GM12878 (cell line): Measurements from ENCODE around the gene ZNF775. TPM values are rescaled to one million over a fixed set of nuclear protein-coding genes. Genes with fewer than 3 reads are reported as not detected.

Experiments used
- ATAC-seq: fragments of 200-7000 bp; cut with Tn5 transposase; 3 replicates; pipeline ENCODE4 v1.9.1; 2020; ENCODE audit warnings: mild to moderate bottlenecking, moderate library complexity
- BruUV-seq: library from RNA; stranded (reverse); fragments of 400-500 nt; replicated peaks from 2 replicates; lab custom pipeline; 2021; lab: Mats Ljungman, UMichigan
- CTCF ChIA-PET: fragments of 300-600 bp; sonication (Branson Sonifier 250); formaldehyde crosslinking; extraction: SDS; loops from one replicate; lab custom pipeline; 2021; ENCODE audit warnings: inconsistent platforms; lab: Yijun Ruan, JAX
- POLR2A ChIA-PET: fragments of 350-600 bp; formaldehyde crosslinking; extraction: SDS; loops from one replicate; lab custom pipeline; 2021; ENCODE audit warnings: inconsistent platforms; lab: Charles Lee
- RAD21 ChIA-PET: fragments of 300-600 bp; sonication (Branson Sonifier 250); formaldehyde crosslinking; loops from one replicate; lab custom pipeline; 2023; ENCODE audit warnings: antibody characterized with exemption; ENCODE audit not compliant: unreplicated experiment; lab: Charles Lee
- SMC1A ChIA-PET: fragments of 300-600 bp; sonication (Branson Sonifier 250); formaldehyde crosslinking; loops from one replicate; lab custom pipeline; 2023; ENCODE audit not compliant: unreplicated experiment, uncharacterized antibody; lab: Charles Lee
- DNase-seq: peaks from one replicate; pipeline ENCODE4 v3.0.0-alpha.2; 2011; ENCODE audit warnings: low read depth, low spot score
- FAIRE-seq: peaks from 3 replicates; lab custom pipeline; 2011; peaks lifted over from hg19 to GRCh38; lab: Jason Lieb, UNC
- H2AFZ ChIP-seq: 2 replicates; pipeline ENCODE4 v1.6.0; 2011; ENCODE audit warnings: low read depth, low read length, control low read depth; ENCODE audit not compliant: control insufficient read depth
- H3K27ac ChIP-seq: 2 replicates; pipeline ENCODE4 v1.5.1; 2011; ENCODE audit warnings: control low read depth; ENCODE audit not compliant: control insufficient read depth, insufficient read depth
- H3K27me3 ChIP-seq, 2 experiments: replicated peaks in 1 of 2; 2 replicates each; pipeline versions ENCODE4 v1.6.0 to v1.6.1; 2011; ENCODE audit warnings: low read length in 1 of 2; ENCODE audit not compliant: control insufficient read depth in 2 of 2, insufficient read depth in 2 of 2
- H3K36me3 ChIP-seq, 2 experiments: 2 replicates each; pipeline ENCODE4 v1.5.1; 2011; ENCODE audit warnings: low read length in 1 of 2; ENCODE audit not compliant: control insufficient read depth in 2 of 2, insufficient read depth in 2 of 2
- H3K4me1 ChIP-seq: 2 replicates; pipeline ENCODE4 v1.6.1; 2011; ENCODE audit warnings: mild to moderate bottlenecking, low read length, moderate library complexity, mixed read lengths; ENCODE audit not compliant: control insufficient read depth, insufficient read depth
- H3K4me2 ChIP-seq: 2 replicates; pipeline ENCODE4 v1.6.0; 2011; ENCODE audit warnings: control low read depth; ENCODE audit not compliant: control insufficient read depth, insufficient read depth
- H3K4me3 ChIP-seq: fragments of 200-600 bp; sonication (generic); 2 replicates; pipeline ENCODE4 v1.5.1; 2016
- H3K79me2 ChIP-seq: 2 replicates; pipeline ENCODE4 v1.6.0; 2011; ENCODE audit warnings: low read length; ENCODE audit not compliant: control insufficient read depth, insufficient read depth
- H3K9ac ChIP-seq: 2 replicates; pipeline ENCODE4 v1.8.0; 2011; ENCODE audit warnings: low read length, control low read depth, mixed read lengths; ENCODE audit not compliant: control insufficient read depth, insufficient read depth
- H3K9me3 ChIP-seq: replicated peaks from 3 replicates; pipeline ENCODE4 v1.5.1; 2011; ENCODE audit warnings: mild to moderate bottlenecking, low read length; ENCODE audit not compliant: control insufficient read depth, insufficient read depth
- H4K20me1 ChIP-seq: 2 replicates; pipeline ENCODE4 v1.6.0; 2011; ENCODE audit not compliant: control insufficient read depth, insufficient read depth
- FOS ChIP-seq: IDR thresholded peaks from 3 replicates; pipeline ENCODE4 v1.6.1; 2011; ENCODE audit warnings: borderline replicate concordance; ENCODE audit not compliant: insufficient read length; ENCODE audit errors: extremely low read depth
- HCFC1 ChIP-seq: fragments of 150-350 bp; IDR thresholded peaks from 2 replicates; pipeline ENCODE4 v1.6.1; 2014; ENCODE audit warnings: low read length
- IKZF2 ChIP-seq, 2 experiments: fragments of 450-650 bp; IDR thresholded peaks; 2 replicates each; pipeline ENCODE4 v1.6.1; 2017; ENCODE audit warnings: mild to moderate bottlenecking in 2 of 2, moderate library complexity in 2 of 2
- MEF2B ChIP-seq: fragments of 450-650 bp; IDR thresholded peaks from 2 replicates; pipeline ENCODE4 v1.6.1; 2018; ENCODE audit warnings: mild to moderate bottlenecking, moderate library complexity; ENCODE audit not compliant: partially characterized antibody, poor library complexity, severe bottlenecking
- MTA3 ChIP-seq: IDR thresholded peaks from 2 replicates; pipeline ENCODE4 v1.6.1; 2012; ENCODE audit warnings: low read length, inconsistent platforms, borderline replicate concordance
- MXI1 ChIP-seq: fragments of 150-350 bp; IDR thresholded peaks from 2 replicates; pipeline ENCODE4 v1.6.1; 2011; ENCODE audit warnings: low read depth, mild to moderate bottlenecking, inconsistent platforms, low read length, improper control_type of control experiment
- SMARCA5 ChIP-seq: fragments of 450-650 bp; IDR thresholded peaks from 2 replicates; pipeline ENCODE4 v1.6.1; 2017; ENCODE audit warnings: mild to moderate bottlenecking
- SREBF1 ChIP-seq: IDR thresholded peaks from 2 replicates; pipeline ENCODE4 v1.6.1; 2012; ENCODE audit warnings: mild to moderate bottlenecking, low read length
- ZBED1 ChIP-seq: IDR thresholded peaks from 2 replicates; pipeline ENCODE4 v1.6.1; 2016; ENCODE audit warnings: borderline replicate concordance
- WGBS: methylation state at CpG from one replicate; pipeline ENCODE4 v1.1.6; 2016; ENCODE audit warnings: low lambda C conversion rate; ENCODE audit not compliant: insufficient replicate concordance, insufficient coverage; ENCODE audit errors: missing lambda C conversion rate; 5-methylcytosine and 5-hydroxymethylcytosine counted together
- in situ Hi-C: fragments of 300-500 bp; cut with MboI; formaldehyde crosslinking; loops from 9 replicates; pipeline ENCODE4 v1.14.3; 2018; ENCODE audit warnings: mixed read lengths
- intact Hi-C: fragments of 100-400 bp; cut with micrococcal nuclease; formaldehyde crosslinking; loops from one replicate; pipeline ENCODE4 v1.14.2; 2022; ENCODE audit not compliant: unreplicated experiment
- polyA plus RNA-seq, 11 experiments: library from polyadenylated mRNA; depleted of rRNA in 4 of 11; unstranded in 6 of 11; stranded (reverse) in 5 of 11; fragments of >200 nt; fragmentation: Nextera tagmentation in 4 of 11; fragmentation: Illumina TruSeq in 1 of 11; extraction: Ambion mirVana in 4 of 11; extraction: Trizol in 1 of 11; gene quantifications; 1 replicate in 1 of 11; 2 replicates in 10 of 11; pipeline versions ENCODE4 v1.2.1 to v1.2.3, GENCODE V29; 2011 to 2016; ENCODE audit warnings: inconsistent platforms in 2 of 11, missing spikeins in 2 of 11, low read depth in 1 of 11
- total RNA-seq, 4 experiments: library from RNA; depleted of rRNA in 3 of 4; stranded (reverse); fragments of >200 nt in 3 of 4; fragmentation: Illumina TruSeq in 1 of 4; extraction: Trizol in 1 of 4; gene quantifications; 2 replicates each; pipeline versions ENCODE4 v1.2.1 to v1.2.3, GENCODE V29; 2013 to 2021

Gene ZNF775
- total and polyA plus RNA-seq, 10 of the 15 experiments (the other 5 are each of a cell fraction or from before 2014, with no cell fraction given): 0.05 to 14.3 (median 2.1) TPM

DNA sequence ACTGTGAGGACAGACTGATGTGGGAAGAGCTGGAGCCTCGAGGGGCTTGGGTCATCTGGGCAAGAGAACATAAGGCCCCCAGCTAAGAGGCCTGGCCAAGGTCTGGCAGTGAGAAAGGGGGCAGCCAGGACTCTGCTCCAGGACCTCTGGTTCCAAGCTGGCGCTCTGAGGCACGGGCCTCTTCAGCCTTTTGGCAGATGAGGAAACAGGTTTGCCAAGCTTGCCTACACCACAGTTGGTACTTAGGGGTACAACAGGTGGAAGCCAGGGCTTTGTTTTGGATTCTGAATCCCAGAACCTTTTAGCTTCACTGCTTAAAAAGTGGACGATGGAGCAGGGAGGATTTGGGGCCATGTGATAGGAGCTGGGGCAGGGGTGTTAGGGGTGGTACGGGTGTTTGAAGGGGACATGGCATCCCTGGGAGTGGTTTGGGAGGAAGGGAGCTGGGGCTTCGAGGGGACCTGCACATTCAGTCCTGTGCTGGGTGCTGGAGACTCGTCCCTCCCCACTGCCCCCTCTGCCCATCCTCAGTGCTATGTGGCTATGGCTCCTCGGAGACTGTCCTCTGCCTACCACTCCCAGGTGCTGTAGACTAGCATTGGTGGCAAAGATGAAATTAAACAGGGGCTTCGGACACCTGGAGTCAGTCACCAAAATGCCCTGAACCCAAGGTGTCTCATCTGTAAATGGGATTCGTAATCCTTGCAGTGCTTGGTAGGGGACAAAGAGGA, 30.3 kb downstream of the ZNF775 start:
- no peak overlapping the region for H3K27ac ChIP-seq
- intact Hi-C loops: no loop called here
- BruUV-seq: no TSS peak
- H3K9me3 ChIP-seq: no peaks in the 10 kb centered on the region
- no peaks in the 10 kb centered on the region for H3K27me3 ChIP-seq
- POLR2A ChIA-PET: interaction anchor here (1.3 to 5.9 kb wide), 5 partner anchors 10 to 43 kb away, joined by 3 to 89 read pairs (median 4); no protein-coding TSS in a partner anchor
- no peak overlapping the region for H3K9ac ChIP-seq
- peaks cover 4% of the 10 kb centered on the region for H3K79me2 ChIP-seq
- H3K4me1 ChIP-seq: peaks cover 27% of the 10 kb centered on the region
- FAIRE-seq (no peak), DNase-seq (no peak), ATAC-seq (no peak)
- RAD21 ChIA-PET: interaction anchor here (1.2 to 1.7 kb wide), 3 partner anchors 29 to 40 kb away, joined by 3 to 5 read pairs (median 4); no protein-coding TSS in a partner anchor
- in situ Hi-C loops: loop anchor here (5.0 to 25.0 kb wide), 2 partner anchors 47 to 347 kb away; no protein-coding TSS in a partner anchor
- CTCF ChIA-PET: interaction anchor here (0.6 to 11.6 kb wide), 6 partner anchors 9 to 599 kb away, joined by 3 to 72 read pairs (median 6); partner anchors contain the start of gene REPIN1
- SMC1A ChIA-PET: interaction anchor here (0.7 to 2.9 kb wide), 10 partner anchors 8 to 90 kb away, joined by 3 to 19 read pairs (median 3); no protein-coding TSS in a partner anchor
- no peak overlapping the region for H2AFZ ChIP-seq
- TF ChIP-seq MXI1: no peak
- TF ChIP-seq IKZF2 (IDR thresholded peaks at IDR 0.05): no peak
- TF ChIP-seq MTA3: no peak
- no peak for TF ChIP-seq SREBF1
- TF ChIP-seq HCFC1: no peak
- TF ChIP-seq ZBED1: no peak
- TF ChIP-seq FOS: no peak
- no peak for TF ChIP-seq SMARCA5
- TF ChIP-seq MEF2B: no peak
- TF ChIP-seq, all 136 proteins: peak for 0
- Histone ChIP-seq H3K36me3 (peaks cover 0 to 2% of the 10 kb centered on the region in 2 experiments; a peak in 2 of 4 replicates), H3K4me3 (no peak overlapping the region), H4K20me1 (no peaks in the 10 kb centered on the region), H3K4me2 (no peak overlapping the region)
- 87% methylated on average over 10 of the region's 10 CpGs for WGBS
